ENCODE measurements around the gene SIT1.
"Not testable (repeated sequence)": the region's sequence is repeated elsewhere in the genome, so short reads cannot be mapped to it uniquely, and the experiment has no call there.

The SIT1 gene

DNA sequence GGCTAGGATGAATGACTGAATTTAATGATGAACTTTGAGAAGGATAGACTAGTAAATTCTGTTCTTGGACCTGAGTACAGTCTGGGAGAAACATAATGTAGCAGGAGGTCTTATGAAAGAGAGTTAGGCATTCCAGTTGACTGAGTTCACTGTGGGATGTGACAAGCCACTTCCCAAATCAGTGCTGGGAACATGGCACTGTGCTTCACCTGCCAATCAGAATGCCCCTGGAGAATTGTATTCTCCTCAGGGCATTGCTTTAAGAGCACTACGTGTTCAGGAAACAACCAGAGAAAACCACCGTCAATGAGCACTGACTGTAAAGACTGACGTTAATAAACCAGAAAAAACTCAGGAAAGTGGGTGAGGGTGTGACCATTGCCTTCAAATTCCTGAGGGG lies 8.6 kb upstream of the SIT1 start:
- no peak for DNase-seq (ENCODE audit: low spot score)

DNA sequence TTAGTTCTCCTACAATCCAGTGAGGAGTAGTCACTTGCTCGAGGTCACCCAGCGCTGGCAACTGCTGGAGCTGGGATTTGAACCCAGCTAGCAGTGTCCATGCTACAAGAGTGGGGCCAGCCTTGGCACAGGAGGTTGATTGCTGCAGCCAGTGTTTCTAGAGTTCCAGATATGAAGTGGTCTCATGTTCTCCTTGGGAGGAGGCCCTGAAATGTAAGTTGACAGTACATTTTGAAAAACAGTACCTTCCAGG lies 8.2 kb upstream of the SIT1 start:
- no peak for DNase-seq (ENCODE audit: low spot score)

DNA sequence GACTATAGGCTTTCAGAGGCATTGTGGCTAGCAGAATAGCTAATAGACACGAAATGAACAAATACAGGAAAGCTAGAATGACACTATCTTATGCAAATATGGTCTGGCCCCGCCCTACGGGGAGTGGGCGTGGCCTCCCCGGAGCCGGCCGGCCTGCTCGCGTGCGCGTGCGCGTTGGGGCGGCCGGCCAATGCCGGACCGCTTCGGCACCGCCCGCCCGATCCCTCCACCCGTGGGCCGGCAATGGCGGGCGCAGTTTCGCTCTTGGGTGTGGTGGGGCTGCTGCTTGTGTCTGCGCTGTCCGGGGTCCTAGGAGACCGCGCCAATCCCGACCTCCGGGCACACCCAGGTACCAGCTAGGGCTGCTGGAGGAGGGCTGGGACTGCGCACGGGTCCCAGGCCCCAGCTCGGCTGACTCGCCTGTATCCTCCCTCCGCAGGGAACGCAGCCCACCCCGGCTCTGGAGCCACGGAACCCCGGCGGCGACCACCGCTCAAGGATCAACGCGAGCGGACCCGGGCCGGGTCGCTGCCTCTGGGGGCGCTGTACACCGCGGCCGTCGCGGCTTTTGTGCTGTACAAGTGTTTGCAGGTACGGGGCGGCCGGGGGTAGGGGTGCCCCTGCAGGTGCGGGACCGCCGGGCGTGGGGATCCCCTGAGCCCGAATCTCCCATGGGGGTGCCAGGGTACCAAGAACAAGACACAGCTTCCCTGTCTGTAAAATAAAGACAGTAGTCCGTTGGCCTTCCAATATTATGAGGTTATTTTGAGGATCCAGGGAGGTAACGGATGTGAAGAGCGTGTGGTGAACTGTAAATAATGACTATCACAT lies 7.6 kb upstream of the SIT1 start, which contains the start of gene CCDC107:
Gene CCDC107, plus strand, starts transcription at position 156 of the 831 bp plus-strand sequence. Its CDS starts 88 bp downstream, at position 244.
- peak; percentile 97 for DNase-seq (ENCODE audit: low spot score)

DNA sequence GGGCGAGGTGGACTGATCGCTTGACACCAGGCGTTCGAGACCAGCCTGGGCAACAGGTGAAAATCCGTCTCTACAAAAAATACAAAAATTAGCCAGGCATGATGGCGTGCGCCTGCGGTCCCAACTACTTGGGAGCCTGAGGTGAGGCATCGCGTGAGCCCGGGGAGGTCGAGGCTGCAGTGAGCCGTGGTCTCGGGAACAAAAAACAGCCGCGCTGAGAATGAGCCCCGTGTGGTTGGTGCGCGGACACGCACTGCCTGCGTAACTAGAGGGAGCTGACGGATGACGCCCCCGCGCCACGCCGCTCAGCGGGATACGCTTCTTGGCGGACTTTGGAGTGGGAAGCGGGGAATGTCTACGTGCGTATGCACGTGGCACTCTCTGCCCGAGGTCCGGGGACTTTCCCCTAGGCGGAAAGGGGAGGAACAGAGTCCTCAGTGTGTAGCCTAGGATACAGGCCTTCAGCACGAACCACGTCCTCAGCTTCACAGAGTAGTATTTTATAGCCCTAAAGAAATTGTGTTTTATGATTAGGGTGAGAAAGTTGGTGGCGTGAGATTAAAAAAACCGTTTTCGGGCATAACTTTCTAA lies 6.9 kb upstream of the SIT1 start, which contains the start of gene RMRP:
Gene RMRP, minus strand, starts transcription at position 474 of the 591 bp plus-strand sequence.
- DNase-seq (ENCODE audit: low spot score) = peak; percentile 95

DNA sequence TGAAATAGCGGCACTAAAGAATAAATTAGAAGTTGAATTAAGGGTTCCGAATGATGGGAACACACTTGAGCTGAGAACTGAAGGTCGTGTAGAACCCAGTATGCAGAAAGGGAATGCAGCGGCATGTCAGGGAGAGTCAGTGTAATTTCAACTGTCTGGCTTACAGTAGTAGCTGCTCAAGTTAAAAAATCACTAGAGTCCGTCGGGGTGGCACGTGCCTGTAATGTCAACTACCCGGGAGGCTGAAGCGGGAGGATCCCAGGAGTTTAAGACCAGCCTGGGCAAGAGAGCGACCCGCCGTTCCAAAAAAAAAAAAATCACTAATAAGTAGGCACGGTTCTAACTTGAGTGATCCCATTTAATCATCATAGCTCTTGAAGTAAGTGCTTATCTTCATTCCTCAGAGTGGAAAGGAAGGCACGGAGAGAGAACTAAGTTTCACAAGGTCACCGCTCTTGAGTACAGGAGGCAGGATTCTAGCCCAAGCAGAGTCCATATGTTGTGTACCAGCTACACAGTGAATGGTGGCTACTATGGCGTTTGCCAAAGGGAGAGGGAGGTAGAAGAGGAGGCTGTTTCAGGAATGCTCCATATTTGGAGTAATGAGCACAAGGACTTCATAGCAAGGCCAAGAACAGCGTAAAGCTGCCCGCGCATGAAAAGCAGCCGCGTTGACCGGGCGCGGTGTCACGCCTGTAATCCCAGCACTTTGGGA lies 6.3 kb upstream of the SIT1 start:
- DNase-seq (ENCODE audit: low spot score) = no peak

DNA sequence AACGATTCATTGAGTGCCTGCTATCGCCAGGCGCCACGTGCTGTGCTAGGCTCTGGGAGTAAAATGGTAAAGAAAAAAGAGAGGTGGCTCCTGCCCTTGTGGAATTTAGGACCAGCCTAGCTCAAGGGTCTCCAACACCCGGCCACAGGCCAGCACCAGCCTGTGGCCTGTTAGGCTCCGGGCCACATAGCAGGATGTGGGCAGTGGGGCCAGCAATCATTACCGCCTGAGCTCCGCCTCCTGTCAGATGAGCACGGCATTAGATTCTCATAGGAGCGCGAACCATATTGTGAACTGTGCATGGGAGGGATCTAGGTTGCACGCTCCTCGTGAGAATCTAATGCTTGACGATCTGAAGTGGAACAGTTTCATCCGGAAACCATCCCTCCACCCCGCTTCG lies 5.6 kb upstream of the SIT1 start:
- no peak for DNase-seq (ENCODE audit: low spot score)

DNA sequence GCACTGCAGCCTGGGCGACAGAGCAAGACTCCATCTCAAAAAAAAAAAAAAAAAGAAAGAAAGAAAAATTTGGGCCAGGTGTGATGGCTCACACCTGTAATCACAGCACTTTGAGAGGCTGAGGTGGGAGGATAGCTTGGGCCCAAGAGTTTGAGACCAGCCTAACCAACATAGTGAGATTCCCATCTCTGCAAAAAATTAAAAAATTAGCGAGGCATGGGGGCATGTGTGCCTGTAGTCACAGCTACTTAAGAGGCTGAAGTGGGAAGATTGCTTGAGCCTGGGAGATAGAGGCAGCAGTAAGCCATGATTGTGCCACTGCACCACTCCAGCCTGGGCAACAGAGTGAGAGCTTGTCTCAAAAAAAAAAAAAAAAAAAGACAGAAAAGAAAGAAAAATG lies 2.9 kb upstream of the SIT1 start:
- DNase-seq (ENCODE audit: low spot score) = no peak

DNA sequence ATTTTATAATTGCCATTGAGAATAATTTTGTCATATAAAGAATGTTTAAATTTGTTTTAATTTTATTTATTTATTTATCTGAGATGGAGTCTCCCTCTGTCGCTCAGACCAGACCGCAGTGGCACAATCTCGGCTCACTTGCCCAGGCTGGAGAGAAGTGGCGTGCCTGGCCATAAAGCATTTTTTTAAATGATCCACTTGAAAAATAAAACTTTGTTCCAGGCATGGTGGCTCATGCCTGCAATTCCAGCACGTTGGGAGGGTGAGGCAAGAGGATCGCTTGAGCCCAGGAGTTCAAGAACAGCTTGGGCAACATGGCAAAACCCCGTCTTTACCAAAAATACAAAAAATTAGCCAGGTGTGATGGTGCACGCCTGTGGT lies 2.1 kb upstream of the SIT1 start:
- DNase-seq (ENCODE audit: low spot score) = no peak

DNA sequence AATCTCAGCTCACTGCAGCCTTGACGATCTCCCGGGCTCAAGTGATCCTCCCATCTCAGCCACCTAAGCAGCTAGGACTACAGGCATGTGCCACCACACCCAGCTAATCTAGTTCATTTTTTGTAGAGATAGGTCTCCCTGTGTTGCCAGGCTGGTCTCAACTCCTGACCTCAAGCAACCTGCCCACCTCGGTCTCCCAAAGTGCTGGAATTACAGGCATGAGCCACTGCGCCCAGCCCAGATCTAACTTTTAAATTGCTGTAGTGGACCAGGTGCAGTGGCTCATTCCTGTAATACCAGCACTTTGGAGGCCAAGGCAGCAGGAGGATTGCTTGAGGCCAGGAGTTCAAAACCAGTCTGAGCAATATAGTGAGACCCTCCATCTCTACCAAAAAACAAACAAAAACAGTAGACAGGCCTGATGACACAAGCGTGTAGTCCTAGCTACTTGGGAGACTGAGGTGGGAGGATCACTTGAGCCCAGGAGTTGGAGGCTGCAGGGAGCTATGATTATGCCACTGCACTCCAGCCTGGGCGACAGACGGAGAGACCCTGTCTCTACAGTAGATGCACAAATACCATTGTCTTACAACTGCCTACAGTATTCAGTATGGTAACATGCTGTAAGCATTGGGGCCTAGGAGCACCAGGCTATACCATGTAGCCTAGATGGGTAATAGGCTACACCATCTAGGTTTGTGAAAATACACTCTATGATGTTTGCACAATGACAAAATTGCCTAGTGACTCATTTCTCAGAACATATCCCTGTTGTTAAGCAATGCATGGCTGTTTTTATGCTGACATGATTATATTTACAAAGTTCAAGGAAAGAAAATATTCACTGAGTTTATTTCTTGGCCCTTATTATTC lies 1.5 kb upstream of the SIT1 start:
- no peak for DNase-seq (ENCODE audit: low spot score)

DNA sequence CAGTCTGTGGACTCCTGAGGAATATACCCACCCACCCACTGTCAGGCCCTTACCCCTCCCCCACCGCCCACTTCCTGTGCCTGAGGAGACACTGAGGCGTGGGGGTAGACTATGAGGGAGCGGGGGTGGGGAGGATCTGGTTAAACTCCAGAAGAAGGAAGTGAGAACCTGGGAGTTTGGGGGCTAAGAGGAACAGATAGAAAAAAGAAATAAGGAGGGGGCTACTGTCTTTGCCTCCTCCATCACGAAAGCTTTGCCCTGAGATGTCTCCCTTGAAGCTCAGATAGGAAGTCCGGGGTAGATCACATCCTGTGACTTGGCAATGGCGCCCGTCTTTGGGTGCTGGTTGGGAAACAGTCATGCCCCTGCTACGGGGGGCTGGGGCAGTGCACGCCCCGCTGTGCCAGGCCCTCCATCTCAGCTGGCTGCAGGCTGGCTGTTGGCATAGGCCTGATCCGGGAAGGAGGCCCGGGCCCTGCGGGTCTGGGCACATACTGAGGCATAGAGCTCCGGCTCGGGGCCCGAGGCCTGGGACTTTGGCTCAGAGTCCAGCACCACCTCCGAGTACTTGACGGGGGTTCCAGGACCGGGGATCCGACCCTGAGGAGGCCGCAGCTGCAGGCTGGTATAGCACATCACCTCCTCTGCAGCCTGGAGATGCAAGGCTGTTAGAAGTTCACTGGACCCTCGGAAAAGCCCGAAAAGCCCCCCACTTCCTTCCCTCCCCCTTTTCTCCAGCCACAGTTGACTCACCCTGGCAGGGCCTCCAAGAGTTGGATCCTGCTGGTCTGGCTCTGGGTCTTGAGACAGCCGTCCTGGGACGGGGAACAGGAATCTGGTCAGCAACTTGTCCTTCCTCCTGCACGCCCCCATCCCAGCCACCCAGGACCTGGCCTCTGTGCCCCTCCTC lies 1.0 kb downstream of the SIT1 start:
- DNase-seq (ENCODE audit: low spot score) = no peak

DNA sequence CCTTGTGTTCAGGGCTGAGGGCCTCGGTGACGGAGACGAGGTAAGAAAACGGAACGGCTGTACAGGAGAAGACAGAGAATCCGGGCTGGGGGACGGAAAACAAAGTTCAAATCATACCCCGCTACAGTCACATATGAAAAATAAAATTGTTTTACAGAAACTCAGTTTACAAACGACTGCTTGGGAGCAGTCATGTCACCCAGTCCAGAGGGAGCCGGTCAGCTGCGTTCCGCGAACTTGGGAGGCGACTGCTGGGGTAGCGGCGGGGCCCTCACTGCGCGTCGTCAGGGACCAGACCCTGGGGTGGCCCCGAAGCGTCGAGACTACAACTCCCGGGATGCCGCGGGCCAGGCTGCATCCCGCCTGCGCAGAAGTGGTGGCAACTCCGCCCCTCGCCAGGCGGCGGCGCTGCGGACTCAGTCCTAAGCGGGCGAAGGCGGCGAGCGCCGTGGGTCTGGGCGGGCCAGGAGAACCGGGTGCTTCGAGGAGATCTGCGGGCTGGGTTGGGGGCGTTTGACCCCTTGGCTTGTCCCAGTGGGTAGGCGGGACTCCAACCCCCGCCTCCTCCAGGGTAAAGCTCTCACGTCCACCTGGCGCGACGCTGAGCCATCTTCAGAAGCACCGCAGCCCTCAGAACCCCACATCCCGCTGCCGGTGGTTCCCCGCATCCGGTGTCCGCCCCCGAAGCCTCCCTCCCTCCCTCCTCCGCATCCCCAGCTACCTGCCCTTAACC lies 4.0 kb downstream of the SIT1 start:
- peak; percentile 87 for DNase-seq (ENCODE audit: low spot score)

DNA sequence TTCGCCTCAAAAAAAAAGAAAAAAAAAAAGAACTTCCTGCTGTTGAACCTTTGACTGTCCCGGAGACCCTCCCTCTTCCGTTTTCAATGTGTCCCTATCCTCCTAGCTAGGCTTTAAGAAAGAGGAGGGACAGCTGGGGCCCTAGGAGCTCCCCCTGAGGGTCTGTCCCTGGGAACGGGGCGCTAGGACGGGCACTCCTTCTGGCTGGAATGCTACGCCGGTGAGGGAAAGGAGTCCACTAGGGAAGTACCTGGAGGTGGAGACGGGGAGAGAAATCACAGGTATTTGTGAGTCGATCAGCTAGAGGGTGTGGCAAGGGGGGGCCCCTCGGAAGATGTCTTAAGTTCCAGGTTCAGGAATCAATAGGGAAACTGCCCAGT lies 4.6 kb downstream of the SIT1 start:
- DNase-seq (ENCODE audit: low spot score) = no peak

DNA sequence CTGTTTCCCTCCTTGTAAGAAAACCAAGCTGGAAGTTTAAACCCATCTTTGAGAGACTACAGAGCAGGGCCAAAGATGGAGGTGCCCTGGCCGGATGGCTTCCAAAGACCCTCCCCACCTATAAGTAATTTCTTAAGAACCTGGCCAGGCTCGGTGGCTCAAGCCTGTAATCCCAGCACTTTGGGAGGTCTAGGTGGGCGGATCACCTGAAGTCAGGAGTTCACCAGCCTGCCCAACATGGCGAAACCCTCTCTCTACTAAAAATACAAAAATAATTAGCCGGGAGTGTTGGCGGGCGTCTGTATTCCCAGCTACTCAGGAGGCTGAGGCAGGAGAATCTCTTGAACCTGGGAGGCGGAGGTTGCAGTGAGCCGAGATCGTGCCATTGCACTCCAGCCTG lies 5.0 kb downstream of the SIT1 start:
- DNase-seq (ENCODE audit: low spot score) = not testable (repeated sequence)

DNA sequence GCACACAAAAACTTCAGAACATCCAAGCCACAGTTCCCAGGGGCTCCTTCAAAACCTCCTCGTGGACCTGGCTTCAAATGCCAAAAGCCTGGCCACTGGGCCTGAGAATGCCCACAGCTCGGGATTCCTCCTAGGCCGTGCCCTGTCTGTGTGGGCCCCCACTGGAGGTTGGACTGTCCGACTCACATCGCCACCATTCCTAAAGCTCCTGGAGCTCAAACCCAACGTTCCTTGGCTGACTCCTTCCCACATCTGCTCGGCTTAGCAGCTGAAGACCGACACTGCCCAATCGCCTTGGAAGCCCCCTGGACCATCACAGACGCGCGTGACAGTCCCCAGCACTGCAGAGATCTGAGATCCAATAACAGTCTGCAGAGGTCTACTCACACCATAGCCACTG lies 7.7 kb downstream of the SIT1 start:
- no peak for DNase-seq (ENCODE audit: low spot score)

DNA sequence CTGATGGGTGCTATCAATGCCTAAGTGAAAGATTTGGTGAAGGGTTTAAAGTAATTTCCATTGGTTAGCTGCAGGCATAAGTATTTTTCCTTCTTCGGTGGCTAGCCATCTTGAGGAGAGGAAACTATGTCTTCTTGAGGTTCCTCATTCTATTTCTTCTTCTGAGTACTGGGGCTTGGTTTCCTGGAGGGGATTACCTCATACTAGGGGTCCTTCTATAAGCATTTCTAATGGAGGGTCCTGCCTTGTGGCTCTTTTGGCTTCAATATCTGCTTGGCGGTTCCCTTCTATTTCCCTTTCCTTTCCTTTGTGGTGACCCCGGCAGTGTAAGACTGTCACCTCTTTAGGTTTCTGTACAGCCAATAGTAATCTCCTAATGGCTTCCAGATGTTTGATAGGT lies 9.3 kb downstream of the SIT1 start:
- not testable (repeated sequence) for DNase-seq (ENCODE audit: low spot score)

DNA sequence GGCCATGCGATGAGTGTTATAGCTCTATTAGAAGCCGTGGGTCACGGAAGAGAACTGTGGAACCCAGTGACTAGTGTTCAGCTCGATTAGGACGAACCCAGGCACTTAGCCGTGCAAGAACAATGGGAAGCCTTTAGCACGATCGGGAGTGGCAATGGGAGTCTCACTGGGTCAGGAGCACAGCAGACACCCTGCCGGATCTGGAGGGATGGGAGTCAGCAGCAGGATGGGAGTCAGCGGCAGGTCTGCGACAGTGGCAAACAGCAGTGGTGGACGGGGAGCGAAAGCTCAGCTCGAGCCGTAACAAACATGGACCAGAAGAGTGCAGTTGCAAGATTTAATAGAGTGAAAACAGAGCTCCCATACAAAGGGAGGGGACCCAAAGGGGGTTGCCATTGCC lies 10.3 kb downstream of the SIT1 start:
- DNase-seq (ENCODE audit: low spot score) = not testable (repeated sequence)

DNA sequence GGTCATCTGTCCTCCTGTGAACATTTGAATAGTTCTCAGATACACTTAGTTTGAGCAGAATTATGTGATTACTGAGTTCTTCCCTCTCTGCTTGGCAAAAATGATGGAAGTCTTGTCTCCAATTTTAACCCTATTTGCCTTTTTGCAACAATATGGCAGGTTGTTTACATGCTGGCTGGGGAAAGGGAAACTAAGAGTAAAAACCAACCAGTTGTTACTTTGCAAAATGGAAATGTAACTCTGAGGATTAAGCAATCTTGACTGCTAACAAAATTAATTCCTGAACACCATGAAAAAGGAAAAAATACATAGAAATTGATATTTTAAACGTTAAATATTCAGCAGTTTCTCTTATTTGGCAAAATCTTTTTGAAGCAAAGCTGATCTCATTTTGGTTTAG lies 11.1 kb downstream of the SIT1 start:
- DNase-seq (ENCODE audit: low spot score) = no peak

DNA sequence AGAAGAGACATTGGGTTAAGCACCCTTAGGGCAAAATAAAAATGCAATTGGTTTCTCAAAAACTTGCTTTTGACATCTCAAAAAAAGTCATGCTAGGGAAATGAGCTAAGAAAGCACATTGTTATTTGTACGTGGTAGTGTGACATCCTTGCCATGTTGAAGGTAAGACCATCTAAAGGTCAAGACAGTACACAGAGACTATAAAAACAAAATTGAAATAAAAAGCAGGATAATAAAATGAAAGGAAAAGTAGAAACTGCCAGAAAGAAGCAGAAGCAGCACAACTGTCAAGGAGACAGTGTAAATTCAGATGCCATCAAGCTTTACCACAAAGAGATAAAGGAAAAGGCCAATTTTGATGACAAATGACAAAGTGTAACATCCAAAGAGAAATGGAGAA lies 11.5 kb downstream of the SIT1 start:
- not testable (repeated sequence) for DNase-seq (ENCODE audit: low spot score)

DNA sequence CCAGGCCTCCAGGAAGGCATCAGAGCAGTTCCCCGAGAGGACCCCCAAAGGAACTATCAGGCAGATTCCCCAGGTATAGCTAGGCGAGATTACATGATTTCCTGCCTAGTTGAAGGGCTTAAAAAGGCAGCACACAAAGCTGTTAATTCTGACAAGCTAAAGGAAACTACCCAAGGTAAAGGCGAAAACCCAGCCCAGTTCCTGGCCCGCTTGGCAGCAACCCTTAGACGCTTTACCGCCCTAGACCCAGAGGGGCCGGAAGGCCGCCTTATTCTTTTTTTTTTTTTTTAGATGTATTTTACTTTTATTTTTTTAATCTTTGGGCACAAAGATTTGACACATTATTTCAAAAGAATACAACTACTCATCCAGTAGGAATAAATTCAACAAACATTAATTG lies 12.0 kb downstream of the SIT1 start:
- not testable (repeated sequence) for DNase-seq (ENCODE audit: low spot score)

DNA sequence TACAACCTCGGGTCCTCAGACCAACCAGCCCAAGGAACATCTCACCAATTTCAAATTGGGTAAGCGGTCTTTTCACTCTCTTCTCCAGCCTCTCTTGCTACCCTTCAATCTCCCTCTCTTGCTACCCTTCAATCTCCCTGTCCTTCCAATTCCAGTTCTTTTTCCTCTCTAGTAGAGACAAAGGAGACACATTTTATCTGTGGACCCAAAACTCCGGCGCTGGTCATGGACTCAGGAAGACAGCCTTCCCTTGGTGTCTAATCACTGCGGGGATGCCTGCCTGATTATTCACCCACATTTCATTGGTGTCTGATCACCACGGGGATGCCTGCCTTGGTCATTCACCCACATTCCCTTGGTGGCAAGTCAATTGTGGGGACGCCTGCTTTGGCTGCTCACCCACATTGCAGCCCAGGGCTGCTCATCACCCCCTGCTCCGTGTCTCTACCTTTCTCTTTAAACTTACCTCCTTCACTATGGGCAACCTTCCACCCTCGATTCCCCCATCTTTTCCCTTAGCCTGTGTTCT lies 13.2 kb downstream of the SIT1 start:
- DNase-seq (ENCODE audit: low spot score) = not testable (repeated sequence)

Measured in hematopoietic multipotent progenitor cell treated with erythropoietin and hydrocortisone succinate and interleukin-3 and kit ligand, for 17 days (in vitro differentiated cells).